ENCODE measurements around the gene TAS2R46.

DNA sequence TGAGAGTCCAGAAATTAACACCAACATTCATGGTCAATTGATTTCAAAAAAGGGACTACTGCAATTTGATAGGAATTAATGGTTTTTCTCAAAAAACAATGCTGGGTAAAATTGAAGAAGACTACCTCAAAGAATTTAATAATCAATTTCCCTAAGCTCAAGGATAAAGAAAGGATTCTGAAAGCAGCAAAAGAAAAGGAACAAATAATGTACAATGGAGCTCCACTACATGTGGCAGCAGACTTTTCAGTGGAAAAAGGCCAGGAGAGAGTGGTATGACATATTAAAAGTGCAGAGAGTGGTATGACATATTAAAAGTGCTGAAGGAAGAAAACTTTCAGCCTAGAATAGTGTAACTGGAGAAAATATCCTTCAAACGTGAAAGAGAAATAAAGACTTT is 45.6 kb upstream of the TAS2R46 start:
- TF ChIP-seq BMI1 (IDR thresholded peaks at IDR 0.05; ENCODE audit: low read length) (no peak), ARID2 (IDR thresholded peaks at IDR 0.05) (no peak)
- TF ChIP-seq, protein P1, sequence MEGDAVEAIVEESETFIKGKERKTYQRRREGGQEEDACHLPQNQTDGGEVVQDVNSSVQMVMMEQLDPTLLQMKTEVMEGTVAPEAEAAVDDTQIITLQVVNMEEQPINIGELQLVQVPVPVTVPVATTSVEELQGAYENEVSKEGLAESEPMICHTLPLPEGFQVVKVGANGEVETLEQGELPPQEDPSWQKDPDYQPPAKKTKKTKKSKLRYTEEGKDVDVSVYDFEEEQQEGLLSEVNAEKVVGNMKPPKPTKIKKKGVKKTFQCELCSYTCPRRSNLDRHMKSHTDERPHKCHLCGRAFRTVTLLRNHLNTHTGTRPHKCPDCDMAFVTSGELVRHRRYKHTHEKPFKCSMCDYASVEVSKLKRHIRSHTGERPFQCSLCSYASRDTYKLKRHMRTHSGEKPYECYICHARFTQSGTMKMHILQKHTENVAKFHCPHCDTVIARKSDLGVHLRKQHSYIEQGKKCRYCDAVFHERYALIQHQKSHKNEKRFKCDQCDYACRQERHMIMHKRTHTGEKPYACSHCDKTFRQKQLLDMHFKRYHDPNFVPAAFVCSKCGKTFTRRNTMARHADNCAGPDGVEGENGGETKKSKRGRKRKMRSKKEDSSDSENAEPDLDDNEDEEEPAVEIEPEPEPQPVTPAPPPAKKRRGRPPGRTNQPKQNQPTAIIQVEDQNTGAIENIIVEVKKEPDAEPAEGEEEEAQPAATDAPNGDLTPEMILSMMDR (IDR thresholded peaks at IDR 0.05 in 2 of 3, conservative IDR thresholded peaks at IDR 0.05 in 1 of 3; ENCODE audit: insufficient read depth in 2 of 3, low read depth in 1 of 3, low read length in 3 of 3) = no peak

Data from K562 (cell line).